ENCODE data around the gene RFWD3.
A peak's percentile ranks its signal among the peaks of the same experiment; 100 is the strongest.

RFWD3 gene

DNA sequence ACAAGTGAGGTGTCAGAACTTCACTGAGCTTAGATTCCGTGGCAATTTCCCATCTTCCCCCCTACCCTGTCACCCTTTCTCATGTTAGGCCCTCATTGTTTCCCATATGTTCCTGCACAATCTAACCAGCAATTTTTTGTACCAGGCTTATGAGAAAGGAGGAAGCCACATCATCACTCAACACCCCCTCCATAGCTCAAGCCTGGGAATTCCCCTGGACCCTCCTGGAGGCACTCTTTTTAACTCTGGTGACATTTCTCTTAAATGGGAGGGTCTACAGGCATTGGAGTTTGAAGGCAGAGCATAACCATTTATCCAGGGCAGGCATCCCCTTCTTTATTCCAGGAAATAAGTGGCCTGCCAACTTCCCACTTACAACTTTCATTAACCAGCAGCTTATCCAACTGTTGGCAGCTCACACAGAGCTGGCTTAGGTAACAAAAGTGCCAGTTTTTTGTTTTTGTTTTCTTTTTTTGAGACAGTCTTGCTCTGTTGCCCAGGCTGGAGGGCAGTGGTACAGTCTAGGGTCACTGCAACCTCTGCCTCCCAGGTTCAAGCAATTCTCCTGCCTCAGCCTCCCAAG, 49.4 kb downstream of the RFWD3 start:
- no peak for DNase-seq

GRCh38 chr16:74611721-74612120, 55.0 kb downstream of the RFWD3 start:
- DNase-seq = no peak

DNA sequence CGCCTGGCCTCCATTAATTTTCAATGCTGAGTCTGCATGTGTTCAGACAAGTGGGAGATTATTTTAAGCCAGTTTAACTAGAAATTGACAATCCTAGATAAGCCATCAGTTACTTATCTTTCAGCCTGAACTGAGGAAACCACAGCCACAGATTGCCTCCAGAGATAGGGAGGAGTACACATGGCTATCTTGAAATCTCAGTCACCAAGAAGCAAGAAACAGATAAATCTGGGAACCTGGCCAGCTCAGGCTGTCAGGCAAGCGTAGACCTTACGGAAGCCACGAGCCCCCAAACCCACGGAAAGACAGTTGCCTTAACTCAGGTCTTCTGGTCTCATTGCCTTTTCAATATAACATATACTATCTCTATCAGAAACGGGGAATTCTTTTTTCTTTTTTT, 57.7 kb downstream of the RFWD3 start:
- no peak for DNase-seq

DNA sequence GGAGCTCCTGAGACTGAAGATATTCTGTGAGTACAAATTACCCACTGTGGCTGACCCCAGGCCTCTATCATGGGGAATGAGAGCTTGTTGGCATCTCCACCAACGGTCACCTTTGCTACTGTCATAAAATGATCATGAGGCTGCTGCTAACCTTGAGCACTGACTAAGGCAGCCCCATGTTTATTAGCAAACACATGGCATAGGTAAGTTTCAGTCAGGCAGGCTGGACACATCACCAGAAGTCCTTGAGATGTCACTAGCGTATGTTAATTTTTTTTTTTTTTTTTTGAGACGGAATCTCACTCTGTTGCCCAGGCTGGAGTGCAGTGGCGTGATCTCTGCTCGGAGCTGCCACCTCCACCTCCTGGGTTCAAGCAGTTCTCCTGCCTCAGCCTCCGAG, 58.3 kb downstream of the RFWD3 start:
- DNase-seq = no peak

DNA sequence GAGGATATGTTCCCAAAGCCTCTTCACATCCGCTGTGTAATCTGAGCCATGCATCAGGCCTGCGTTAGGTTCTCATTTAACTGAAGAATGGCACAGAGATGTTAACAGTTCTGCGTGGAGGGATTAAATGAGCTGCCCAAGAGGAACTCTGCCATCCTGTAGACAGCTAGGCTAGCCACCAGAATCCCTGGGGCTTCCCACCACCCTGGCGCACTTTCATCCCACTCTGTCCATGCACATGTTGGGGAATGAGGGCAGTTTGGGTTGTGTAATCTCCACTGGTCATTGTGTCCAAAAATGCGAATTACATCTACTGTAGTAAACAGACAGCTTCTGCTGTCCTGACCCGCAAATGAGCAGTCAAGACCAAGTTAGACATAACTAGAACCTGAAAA, 58.7 kb downstream of the RFWD3 start:
- DNase-seq = no peak

DNA sequence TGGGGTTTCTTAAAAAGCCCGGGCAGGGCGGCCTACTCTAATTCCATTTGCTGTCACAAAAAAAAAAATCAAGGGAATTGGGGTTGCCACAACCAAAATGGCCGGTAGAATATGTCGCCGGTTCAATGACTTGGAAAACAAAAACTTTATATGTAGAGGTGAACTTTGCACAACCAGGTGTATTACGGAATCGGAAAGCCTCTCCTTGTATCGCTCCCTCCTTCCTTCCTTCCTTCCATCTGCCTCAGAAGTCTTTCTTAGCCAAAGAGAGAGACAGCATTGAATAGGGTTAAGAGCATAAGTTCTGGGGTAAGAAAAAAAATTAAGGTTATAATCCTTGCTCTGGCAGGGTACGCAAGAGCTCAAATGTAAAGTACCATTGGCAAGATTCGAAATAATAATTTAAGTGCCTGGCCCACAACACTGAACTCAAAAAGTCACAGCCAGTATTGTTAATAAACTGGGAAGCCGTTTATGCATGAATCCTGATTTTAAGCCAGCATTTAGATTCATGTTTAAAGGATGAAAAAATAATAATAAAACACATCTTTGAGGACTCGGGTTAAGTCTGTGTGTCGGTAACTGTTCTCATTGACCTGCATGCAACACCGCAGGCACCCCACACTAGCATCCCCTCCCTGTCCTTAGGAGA, 59.2 kb downstream of the RFWD3 start:
- no peak for DNase-seq

DNA sequence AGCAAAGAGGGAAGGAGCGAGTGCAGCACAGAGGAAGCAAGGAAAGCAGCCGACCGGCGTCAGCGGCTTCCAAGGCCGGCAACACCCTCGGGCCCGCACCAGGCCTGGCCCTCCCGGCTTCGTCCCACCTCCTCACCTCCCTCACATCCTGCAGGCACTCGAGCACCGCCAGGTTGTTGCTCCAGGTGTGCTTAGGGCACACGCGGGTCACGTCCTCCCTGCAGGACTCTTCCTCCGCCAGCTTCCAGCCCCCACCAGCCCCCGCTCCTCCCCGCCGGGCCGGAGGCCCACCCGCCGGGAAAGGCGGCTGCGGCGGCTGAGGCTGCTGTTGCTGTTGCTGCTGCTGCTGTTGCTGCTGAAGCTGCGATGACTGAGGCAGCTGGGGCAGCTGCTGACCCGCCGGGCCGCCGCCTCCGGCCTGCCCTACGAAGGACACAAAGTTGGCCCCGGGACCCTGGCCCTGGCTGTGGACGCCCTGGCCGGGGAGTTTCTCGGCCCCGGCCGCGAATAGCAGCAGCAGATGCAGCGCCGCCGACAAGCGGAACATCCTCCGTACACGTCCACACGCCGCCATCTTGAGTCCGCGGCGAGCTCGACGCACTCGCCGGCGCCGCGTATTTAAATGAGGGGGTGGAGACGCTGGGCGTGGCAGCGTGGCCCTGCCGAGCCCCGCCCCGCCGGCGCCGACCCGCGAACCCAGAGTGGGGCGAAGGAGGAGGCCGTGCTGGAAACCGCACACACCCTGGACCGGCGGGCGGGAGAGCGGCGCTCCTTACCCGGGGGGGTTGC, 60.0 kb downstream of the RFWD3 start, which contains the start of gene GLG1:
Gene GLG1 (minus strand): TSS at position 594 of the 789 bp plus-strand sequence. CDS start 20 bp downstream, at position 574.
- DNase-seq = peak; percentile 61

DNA sequence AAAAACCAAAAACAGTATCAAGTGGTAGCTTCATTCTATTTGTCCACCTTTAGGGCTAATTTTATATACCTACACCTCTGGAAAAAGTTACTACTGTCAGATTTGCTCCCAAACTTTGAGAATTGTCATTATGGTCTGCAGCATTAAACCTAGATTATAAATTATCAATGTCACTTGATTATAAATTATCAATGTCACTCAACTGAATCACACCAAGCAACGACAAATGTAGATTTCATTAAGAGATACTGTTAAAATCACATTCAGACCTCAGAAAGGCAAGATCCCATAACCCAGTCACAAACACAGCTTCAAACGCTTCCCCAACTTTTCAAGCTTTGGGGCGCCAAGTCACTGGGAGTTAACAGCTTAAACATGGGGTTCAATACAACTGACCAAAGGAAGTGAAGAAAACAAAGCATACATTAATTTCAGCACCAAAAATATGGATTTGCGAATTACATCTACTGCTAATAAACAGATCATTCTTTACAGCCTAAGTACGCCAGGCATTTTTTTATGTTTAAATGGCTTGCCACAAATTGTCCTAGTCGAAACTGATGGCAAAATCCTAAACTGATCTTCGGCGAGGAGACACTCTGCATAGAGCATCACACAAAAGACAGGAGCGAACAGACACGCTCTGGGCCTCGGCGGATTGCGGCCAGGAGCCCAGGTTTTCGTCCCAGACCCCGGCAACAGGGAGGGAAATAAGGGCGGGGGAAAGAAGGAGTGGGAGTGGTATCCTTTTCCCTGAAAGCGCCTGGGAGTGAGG, 60.7 kb downstream of the RFWD3 start:
- no peak for DNase-seq

- DNase-seq = no peak
These were observed 61.3 kb downstream of the RFWD3 start for GRCh38 chr16:74605332-74605731.

- DNase-seq = no peak
These were observed 62.8 kb downstream of the RFWD3 start for GRCh38 chr16:74603848-74604247.

- DNase-seq = no peak
These were observed 65.4 kb downstream of the RFWD3 start for GRCh38 chr16:74601126-74601871.

DNA sequence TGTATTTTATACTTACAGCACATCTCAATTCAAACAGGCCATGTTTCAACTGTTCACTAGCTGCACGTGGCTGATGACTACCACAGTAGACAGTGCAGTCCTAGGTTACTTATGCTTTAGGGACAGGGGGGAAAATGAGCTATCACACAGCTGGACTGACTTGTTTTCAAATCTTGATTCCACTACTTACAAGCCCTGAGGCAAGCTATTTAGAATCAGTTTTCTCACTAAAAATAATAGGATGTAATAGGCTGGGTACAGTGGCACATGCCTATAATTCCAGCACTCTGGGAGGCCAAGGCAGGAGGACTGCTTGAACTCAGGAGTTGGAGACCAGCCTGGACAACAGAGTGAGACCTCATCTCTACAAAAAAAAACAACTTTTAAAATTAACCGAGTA, 70.1 kb downstream of the RFWD3 start:
- DNase-seq = no peak

DNA sequence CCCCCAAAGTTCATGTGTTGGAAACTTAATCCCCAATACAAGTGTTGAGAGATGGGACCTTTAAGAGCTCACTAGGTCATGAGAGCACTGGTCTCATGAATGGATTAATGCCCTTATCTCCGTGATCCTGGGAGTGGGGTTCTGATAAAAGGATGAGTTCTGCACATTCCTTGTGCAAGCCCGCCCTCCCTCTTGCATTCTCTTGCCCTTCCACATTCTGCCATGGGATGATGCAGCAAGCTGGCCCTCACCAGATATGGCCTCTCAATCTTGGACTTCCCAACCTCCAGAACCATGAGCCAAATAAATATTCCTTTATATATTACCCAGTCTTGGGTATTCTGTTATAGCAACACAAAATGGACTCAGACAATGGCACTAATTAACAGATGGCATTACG, 73.8 kb downstream of the RFWD3 start:
- no peak for DNase-seq

DNA sequence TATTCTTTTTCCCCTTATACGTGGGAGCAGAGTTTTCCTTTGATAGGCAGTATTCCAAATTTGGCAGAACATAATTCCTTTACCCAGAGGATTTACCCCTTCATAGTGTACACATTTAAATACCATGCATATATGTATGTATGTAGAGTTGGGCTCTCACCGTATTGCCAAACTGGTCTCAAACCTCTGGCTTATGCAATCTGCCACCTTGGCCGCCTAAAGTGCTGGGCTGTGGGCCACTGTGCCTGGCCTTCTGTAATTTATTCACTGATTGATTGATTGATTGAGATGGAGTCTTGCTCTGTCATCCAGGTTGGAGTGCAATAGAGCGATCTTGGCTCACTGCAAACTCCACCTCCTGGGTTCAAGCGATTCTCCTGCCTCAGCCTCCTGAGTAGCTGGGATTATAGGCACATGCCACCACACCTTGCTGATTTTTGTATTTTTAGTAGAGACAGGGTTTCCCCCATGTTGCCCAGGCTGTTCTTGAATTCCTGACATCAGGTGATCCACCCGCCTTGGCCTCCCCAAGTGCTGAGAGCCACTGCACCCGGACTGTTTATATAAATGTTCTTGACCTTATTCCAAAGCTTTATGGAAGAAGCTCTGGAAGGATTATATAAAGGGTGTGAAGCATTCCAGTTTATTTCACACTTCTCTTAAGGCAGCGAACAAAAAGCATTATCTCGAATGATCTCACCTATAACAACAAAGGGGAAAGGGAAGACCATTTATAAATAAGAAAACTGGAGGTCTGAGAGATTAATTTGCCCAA, 74.6 kb downstream of the RFWD3 start:
- DNase-seq = no peak

DNA sequence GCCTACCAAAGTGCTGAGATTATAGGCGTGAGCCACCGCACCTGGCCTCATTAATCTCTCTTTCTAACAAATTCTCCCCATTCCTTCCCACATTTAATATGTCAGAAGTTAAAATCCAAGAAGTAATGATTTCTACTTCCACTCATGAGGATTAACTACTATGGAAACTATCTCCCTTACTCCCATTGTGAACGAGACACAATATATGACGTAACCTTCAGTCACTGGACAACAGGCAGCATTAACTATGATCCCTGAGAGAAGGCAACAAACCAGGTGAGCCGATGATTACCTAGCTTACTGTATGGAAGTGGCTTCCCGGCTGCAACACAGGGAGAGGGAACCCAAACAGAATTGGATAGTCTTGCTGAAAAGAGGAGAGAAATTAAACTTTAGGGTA, 79.7 kb downstream of the RFWD3 start:
- no peak for DNase-seq

DNA sequence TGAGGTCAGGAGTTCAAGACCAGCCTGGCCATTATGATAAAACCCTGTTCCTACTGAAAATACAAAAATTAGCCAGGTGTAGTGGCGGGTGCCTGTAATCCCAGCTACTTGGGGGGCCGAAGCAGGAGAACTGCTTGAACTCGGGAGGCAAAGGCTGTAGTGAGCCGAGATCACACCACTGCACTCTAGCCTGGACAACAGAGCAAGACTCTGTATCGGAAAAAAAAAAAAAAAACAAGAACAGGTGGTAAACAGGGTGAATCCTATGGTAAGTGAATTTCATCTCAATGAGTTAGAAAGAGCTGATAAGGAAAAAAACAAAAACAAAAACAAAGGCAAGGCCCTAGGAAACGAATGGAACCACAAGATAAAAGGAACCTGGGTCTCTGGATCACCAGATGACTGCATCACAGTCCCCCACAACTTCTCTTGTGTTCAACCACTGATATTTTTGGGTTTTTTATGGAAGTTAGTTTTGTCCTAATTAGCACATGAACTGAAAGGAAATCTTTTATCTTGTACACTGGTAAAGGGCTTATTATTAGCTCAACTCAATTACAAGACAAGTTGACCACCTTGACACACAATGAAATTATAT, 80.7 kb downstream of the RFWD3 start:
- DNase-seq = no peak

- DNase-seq = no peak
These were observed 82.6 kb downstream of the RFWD3 start for GRCh38 chr16:74583926-74584666.

DNA sequence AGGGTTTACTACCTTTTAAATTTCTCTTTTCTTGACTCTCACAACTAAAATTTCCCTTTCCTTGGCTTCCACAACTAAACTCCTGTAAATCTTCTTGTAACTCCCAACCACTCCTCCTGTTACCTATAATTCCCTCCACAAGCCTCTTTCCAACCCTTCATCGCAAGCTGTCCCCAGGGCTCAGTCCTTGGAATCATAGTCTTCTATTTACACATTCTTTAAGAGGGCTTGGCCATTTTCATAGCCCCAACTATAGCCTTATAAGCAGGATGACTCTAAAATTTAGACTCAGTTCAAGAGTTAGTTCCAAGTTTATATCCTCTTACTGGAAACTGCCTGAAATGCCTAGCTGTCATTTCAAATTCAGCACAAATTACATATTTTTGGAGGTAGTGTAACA, 83.7 kb downstream of the RFWD3 start:
- no peak for DNase-seq

DNA sequence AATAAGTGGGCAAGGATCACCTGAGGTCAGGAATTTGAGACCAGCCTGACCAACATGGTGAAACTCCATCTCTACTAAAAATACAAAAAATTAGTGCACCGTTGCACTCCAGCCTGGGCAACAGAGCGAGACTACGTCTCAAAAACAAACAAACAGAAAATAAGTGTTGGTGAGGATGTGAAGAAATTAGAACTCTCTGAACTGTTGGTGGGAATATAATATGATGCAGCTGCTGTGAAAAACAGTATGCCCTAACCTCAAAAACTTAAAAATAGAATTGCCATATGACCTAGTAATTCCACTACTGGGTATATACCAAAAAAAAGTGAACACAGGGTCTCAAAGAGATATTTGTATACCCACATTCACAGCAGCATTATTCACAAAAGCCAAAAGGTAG, 85.8 kb downstream of the RFWD3 start:
- DNase-seq = no peak

GRCh38 chr16:74578838-74579237, 87.8 kb downstream of the RFWD3 start:
- no peak for DNase-seq

GRCh38 chr16:74578433-74578832, 88.2 kb downstream of the RFWD3 start:
- no peak for DNase-seq

All from NCI-H1048 (cell line).